Adrenal gland (tissue), 5 donors: ENCODE measurements around the gene KCNJ16.

Source experiments
- POLR2A ChIP-seq, 2 donors: fragments of 450-650 bp; IDR thresholded peaks; one replicate each; pipeline ENCODE4 v1.6.1; 2017; ENCODE audit warnings: antibody characterized with exemption in 2 of 2, mild to moderate bottlenecking in 2 of 2, moderate library complexity in 1 of 2
- TF ChIP-seq, protein P1 (sequence below), 6 experiments: fragments of 450-650 bp in 4 of 6; fragments of 200-600 bp in 2 of 6; sonication (generic) in 1 of 6; IDR thresholded peaks; 1 replicate in 5 of 6; 2 replicates in 1 of 6; pipeline versions ENCODE4 v1.5.1 to v1.8.0; 2016 to 2021; ENCODE audit warnings: antibody characterized with exemption in 6 of 6, mild to moderate bottlenecking in 2 of 6, moderate library complexity in 1 of 6
- donor health status: DM: no; HTN: no; CAD: no.

DNA sequence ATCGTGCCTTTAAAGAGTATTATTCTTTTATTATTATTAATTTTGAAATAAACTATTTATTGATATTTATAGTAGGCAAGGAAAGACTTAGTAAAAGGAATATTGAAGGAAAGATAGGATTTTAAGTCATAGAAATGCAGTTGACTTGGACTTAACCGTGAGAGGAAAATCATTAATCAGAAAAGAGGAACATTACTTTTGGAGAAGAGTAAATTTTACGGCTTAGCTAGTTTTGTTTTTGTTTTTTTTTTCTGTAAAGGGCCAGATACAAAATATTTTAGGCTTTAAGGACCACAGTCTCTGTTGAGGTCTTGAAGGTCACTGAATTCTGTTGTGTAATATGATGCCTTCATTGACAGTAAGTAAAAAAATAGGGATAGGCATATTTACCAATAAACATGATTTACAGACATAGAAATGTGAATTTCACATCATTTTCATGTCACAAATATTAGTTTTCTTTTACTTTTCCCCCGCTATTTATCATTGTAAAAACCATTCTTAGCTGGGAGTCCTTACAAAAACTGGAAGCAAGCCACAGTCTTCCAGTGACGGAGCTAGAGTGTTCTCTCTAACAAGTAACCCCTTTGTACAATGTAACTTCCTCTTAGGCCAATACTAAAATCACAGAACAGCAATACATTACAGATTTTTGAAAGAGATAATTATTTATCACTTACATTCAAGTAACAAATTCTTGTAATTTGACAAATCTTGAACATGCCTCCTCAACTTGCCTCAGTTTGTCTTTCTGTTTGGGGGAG, 2.3 kb upstream of the KCNJ16 start:
- TF ChIP-seq, protein P1, sequence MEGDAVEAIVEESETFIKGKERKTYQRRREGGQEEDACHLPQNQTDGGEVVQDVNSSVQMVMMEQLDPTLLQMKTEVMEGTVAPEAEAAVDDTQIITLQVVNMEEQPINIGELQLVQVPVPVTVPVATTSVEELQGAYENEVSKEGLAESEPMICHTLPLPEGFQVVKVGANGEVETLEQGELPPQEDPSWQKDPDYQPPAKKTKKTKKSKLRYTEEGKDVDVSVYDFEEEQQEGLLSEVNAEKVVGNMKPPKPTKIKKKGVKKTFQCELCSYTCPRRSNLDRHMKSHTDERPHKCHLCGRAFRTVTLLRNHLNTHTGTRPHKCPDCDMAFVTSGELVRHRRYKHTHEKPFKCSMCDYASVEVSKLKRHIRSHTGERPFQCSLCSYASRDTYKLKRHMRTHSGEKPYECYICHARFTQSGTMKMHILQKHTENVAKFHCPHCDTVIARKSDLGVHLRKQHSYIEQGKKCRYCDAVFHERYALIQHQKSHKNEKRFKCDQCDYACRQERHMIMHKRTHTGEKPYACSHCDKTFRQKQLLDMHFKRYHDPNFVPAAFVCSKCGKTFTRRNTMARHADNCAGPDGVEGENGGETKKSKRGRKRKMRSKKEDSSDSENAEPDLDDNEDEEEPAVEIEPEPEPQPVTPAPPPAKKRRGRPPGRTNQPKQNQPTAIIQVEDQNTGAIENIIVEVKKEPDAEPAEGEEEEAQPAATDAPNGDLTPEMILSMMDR (IDR thresholded peaks at IDR 0.05) = no peak
- TF ChIP-seq POLR2A (IDR thresholded peaks at IDR 0.05) = no peak
